Tibial nerve (tissue), 4 donors: ENCODE results near the gene VEGFC.

Experiments used
- EP300 ChIP-seq, 2 donors: sonication (generic); formaldehyde crosslinking; IDR thresholded peaks; one replicate each; pipeline ENCODE4 v1.6.1; 2017; ENCODE audit warnings: antibody characterized with exemption in 2 of 2, mild to moderate bottlenecking in 1 of 2
- POLR2A ChIP-seq, 2 donors: fragments of 450-650 bp; IDR thresholded peaks; one replicate each; pipeline ENCODE4 v1.6.1; 2017; ENCODE audit warnings: antibody characterized with exemption in 2 of 2, mild to moderate bottlenecking in 2 of 2, moderate library complexity in 2 of 2
- TF ChIP-seq, protein P1 (sequence below), 5 experiments: fragments of 200-600 bp in 3 of 5; fragments of 450-650 bp in 2 of 5; sonication (generic) in 3 of 5; IDR thresholded peaks; one replicate each; pipeline ENCODE4 v1.5.1; 2016 to 2019; ENCODE audit warnings: antibody characterized with exemption in 5 of 5, mild to moderate bottlenecking in 3 of 5, moderate library complexity in 2 of 5

DNA sequence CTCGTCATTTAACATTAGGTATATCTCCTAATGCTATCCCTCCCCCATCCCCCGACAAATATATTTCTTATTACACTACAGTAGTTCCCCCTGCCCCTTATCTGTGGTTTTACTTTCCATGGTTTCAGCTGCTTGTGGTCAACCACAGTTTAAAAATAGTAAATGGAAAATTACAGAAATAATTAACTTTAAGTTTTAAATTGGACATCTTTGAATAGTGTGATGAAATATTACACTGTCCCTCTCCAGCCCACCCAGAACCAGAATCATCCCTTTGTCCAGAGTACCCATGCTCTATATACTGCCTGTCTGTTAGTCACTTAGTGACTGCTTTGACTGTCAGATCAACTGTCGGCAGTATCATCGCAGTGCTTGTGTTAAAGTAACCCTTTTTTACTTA, 47.4 kb upstream of the VEGFC start:
- TF ChIP-seq, protein P1, sequence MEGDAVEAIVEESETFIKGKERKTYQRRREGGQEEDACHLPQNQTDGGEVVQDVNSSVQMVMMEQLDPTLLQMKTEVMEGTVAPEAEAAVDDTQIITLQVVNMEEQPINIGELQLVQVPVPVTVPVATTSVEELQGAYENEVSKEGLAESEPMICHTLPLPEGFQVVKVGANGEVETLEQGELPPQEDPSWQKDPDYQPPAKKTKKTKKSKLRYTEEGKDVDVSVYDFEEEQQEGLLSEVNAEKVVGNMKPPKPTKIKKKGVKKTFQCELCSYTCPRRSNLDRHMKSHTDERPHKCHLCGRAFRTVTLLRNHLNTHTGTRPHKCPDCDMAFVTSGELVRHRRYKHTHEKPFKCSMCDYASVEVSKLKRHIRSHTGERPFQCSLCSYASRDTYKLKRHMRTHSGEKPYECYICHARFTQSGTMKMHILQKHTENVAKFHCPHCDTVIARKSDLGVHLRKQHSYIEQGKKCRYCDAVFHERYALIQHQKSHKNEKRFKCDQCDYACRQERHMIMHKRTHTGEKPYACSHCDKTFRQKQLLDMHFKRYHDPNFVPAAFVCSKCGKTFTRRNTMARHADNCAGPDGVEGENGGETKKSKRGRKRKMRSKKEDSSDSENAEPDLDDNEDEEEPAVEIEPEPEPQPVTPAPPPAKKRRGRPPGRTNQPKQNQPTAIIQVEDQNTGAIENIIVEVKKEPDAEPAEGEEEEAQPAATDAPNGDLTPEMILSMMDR (IDR thresholded peaks at IDR 0.05): no peak
- TF ChIP-seq EP300 (IDR thresholded peaks at IDR 0.05) (no peak), POLR2A (IDR thresholded peaks at IDR 0.05) (no peak)
